Osteocyte (in vitro differentiated cells): ENCODE measurements around the gene SPECC1. TPM values are rescaled to one million over a fixed set of nuclear protein-coding genes. Genes with fewer than 3 reads are reported as not detected.
A peak's percentile ranks its signal among the peaks of the same experiment; 100 is the strongest.

Experiments
- DNase-seq: peaks from one replicate; pipeline ENCODE4 v3.0.0; 2021; ENCODE audit warnings: mixed read lengths; ENCODE audit not compliant: unreplicated experiment; ENCODE audit errors: extremely low spot score
- H3K27ac Mint-ChIP-seq: one replicate; pipeline ENCODE4 v1.8.0; 2021; ENCODE audit warnings: mild to moderate bottlenecking, mixed read lengths; ENCODE audit not compliant: unreplicated experiment
- H3K27me3 Mint-ChIP-seq: one replicate; pipeline ENCODE4 v1.8.0; 2021; ENCODE audit warnings: mixed read lengths; ENCODE audit not compliant: unreplicated experiment
- H3K36me3 Mint-ChIP-seq: one replicate; pipeline ENCODE4 v1.8.0; 2021; ENCODE audit warnings: mixed read lengths; ENCODE audit not compliant: unreplicated experiment
- H3K4me1 Mint-ChIP-seq: one replicate; pipeline ENCODE4 v1.8.0; 2021; ENCODE audit warnings: mixed read lengths; ENCODE audit not compliant: unreplicated experiment
- H3K4me3 Mint-ChIP-seq: one replicate; pipeline ENCODE4 v1.8.0; 2021; ENCODE audit warnings: mild to moderate bottlenecking, moderate library complexity, mixed read lengths; ENCODE audit not compliant: unreplicated experiment
- H3K9me3 Mint-ChIP-seq: one replicate; pipeline ENCODE4 v1.8.0; 2021; ENCODE audit warnings: mixed read lengths; ENCODE audit not compliant: unreplicated experiment
- CTCF ChIP-seq: fragments of 200-600 bp; sonication (generic); IDR thresholded peaks from 2 replicates; pipeline ENCODE4 v1.5.0; 2021; ENCODE audit warnings: antibody characterized with exemption, mild to moderate bottlenecking, moderate library complexity
- total RNA-seq: library from RNA; stranded (reverse); gene quantifications from 2 replicates; pipeline ENCODE4 v1.2.1, GENCODE V29; 2021

SPECC1 gene
- total RNA-seq, 1 donor from 2014 or later = 12.1 TPM

DNA sequence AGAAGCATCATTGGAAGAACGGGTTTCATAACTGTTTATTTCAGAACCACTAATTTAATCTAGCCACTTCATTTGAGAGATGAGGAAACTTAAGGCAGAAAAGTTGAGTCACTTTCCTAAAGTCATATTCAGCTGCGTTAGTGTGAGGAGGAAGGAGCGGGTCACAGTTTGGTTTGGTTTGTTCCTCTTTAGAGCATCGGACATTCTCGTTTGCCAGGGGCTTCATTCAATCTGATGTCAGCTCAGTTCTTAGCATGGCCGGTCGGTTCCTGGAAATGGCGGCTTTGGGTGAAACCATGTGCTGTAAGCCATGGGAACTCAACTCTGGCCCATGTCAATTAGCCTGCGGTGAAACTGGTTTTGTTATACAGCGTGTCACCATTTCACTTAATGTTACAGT, 271.7 kb downstream of the SPECC1 start:
- no peaks in the 10 kb centered on the region for H3K9me3 Mint-ChIP-seq
- H3K4me3 Mint-ChIP-seq = no peak overlapping the region
- no peak for DNase-seq
- peaks cover 36% of the 10 kb centered on the region for H3K4me1 Mint-ChIP-seq
- no peaks in the 10 kb centered on the region for H3K36me3 Mint-ChIP-seq
- H3K27me3 Mint-ChIP-seq = no peaks in the 10 kb centered on the region
- no peak for TF ChIP-seq CTCF
- no peak overlapping the region for H3K27ac Mint-ChIP-seq

GRCh38 chr17:20281860-20282259, 272.7 kb downstream of the SPECC1 start:
- DNase-seq = peak; percentile 83
- Mint-ChIP-seq H3K4me1 (peaks cover 36% of the 10 kb centered on the region), H3K4me3 (no peak overlapping the region), H3K9me3 (no peaks in the 10 kb centered on the region), H3K27ac (peak overlapping the region; percentile 23), H3K36me3 (no peaks in the 10 kb centered on the region), H3K27me3 (no peaks in the 10 kb centered on the region)
- no peak for TF ChIP-seq CTCF

DNA sequence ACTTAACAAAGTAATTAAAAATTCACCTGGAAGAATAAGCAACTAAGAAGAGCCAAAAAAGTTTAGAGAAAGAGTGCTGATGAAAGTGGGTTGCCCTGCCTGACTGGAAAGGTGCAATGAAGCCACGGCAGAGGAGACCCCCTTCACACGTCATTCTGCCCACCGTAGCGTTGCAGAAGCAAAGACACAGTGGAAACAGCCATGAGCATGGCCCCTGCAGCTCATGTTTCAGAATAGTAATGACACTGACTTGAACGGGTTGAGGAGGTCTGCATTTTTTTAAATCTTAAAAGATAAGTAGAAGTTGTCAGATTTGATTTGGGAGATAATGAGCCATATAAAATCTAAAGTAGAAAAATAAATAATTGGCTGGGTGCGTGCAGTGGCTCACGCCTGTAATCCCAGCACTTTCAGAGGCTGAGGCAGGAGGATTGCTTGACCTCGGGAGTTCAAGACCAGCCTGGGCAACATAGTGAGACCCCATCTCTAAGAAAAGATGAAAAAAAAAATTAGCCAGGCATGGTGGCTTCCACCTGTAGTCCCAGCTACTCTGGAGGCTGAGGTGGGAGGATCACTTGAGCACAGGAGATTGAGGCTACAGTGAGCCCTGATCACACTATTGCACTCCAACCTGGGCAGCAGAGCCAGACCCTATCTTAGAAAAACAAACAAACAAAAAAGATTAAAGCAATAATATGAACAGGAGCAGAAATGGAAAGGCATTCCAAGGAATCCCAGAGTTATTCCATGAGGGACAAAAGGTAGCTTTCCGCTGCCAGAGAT, 273.6 kb downstream of the SPECC1 start:
- Mint-ChIP-seq H3K27ac (no peak overlapping the region), H3K36me3 (no peaks in the 10 kb centered on the region), H3K27me3 (no peaks in the 10 kb centered on the region), H3K9me3 (no peaks in the 10 kb centered on the region), H3K4me1 (peaks cover 36% of the 10 kb centered on the region), H3K4me3 (no peak overlapping the region)
- DNase-seq = peak; percentile 51
- no peak for TF ChIP-seq CTCF

DNA sequence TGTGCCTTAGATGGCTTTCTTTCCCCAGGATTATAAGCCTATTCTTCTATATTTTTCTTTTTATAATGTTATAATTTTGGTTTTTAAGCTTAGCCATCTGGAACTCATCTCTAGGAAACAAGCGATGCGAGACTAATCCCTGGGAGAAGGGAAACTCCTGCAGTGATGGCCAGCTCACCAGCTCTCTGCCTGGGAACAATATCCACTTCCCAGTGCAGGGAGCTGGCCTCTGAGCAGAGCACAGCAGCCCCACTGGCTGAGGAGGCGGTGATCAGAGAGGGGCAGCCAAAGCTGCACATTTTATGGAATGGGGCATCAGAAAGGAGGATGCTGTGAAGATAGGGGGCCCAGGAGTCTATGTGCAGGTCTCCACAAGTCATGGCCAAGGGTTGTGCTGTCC, 274.9 kb downstream of the SPECC1 start:
- Mint-ChIP-seq H3K4me1 (peaks cover 28% of the 10 kb centered on the region), H3K36me3 (no peaks in the 10 kb centered on the region), H3K27ac (peak overlapping the region; percentile 6), H3K27me3 (no peaks in the 10 kb centered on the region), H3K9me3 (peaks cover 4% of the 10 kb centered on the region), H3K4me3 (no peak overlapping the region)
- no peak for DNase-seq
- no peak for TF ChIP-seq CTCF

- Mint-ChIP-seq H3K36me3 (no peaks in the 10 kb centered on the region), H3K9me3 (peaks cover 4% of the 10 kb centered on the region), H3K4me3 (no peak overlapping the region), H3K4me1 (peaks cover 28% of the 10 kb centered on the region), H3K27me3 (no peaks in the 10 kb centered on the region), H3K27ac (peak overlapping the region; percentile 54)
- no peak for DNase-seq
- no peak for TF ChIP-seq CTCF
These were observed 275.6 kb downstream of the SPECC1 start for GRCh38 chr17:20284570-20285295.
